GM18951 (cell line): ENCODE data around the gene KCNE1.
"Not testable (repeated sequence)": the region's sequence is repeated elsewhere in the genome, so short reads cannot be mapped to it uniquely, and the experiment has no call there.

ENCODE experiments used
- POLR2A ChIP-seq: IDR thresholded peaks from 4 replicates; pipeline ENCODE4 v1.6.1; 2011; ENCODE audit warnings: mild to moderate bottlenecking; ENCODE audit not compliant: insufficient read length, insufficient read depth; ENCODE audit errors: extremely low read depth
- in situ Hi-C: fragments of 300-500 bp; cut with MboI; formaldehyde crosslinking; loops from one replicate; pipeline ENCODE4 v1.12.0; 2022; ENCODE audit warnings: low sequenced_read_pairs, mixed read lengths, inconsistent platforms; ENCODE audit not compliant: unreplicated experiment

Gene KCNE1

GRCh38 chr21:34511787-34512455 lies at the start of gene KCNE1:
KCNE1 (minus strand) TSS chr21:34512210; CDS start chr21:34449634, 62,576 bp downstream.
- in situ Hi-C loops, result no loop called here

GRCh38 chr21:34561806-34562205 lies 49.8 kb upstream of the KCNE1 start:
- in situ Hi-C loops, result no loop called here

More at GRCh38 chr21:34511787-34512455, at the start of gene KCNE1:
- no peak for TF ChIP-seq POLR2A

GRCh38 chr21:34560609-34561008 lies 48.6 kb upstream of the KCNE1 start:
- no peak for TF ChIP-seq POLR2A
- in situ Hi-C loops, result no loop called here

More at GRCh38 chr21:34561806-34562205, 49.8 kb upstream of the KCNE1 start:
- no peak for TF ChIP-seq POLR2A

- in situ Hi-C loops, result no loop called here
These were observed 48.0 kb upstream of the KCNE1 start for GRCh38 chr21:34560021-34560420.

GRCh38 chr21:34559089-34559631 lies 47.1 kb upstream of the KCNE1 start:
- in situ Hi-C loops, result no loop called here
- no peak for TF ChIP-seq POLR2A

More at GRCh38 chr21:34560021-34560420, 48.0 kb upstream of the KCNE1 start:
- no peak for TF ChIP-seq POLR2A

- in situ Hi-C loops, result no loop called here
- no peak for TF ChIP-seq POLR2A
These were observed 46.2 kb upstream of the KCNE1 start for GRCh38 chr21:34558166-34558565.

- no peak for TF ChIP-seq POLR2A
- in situ Hi-C loops, result no loop called here
These were observed 45.3 kb upstream of the KCNE1 start for GRCh38 chr21:34557261-34557660.

- in situ Hi-C loops, result not testable (repeated sequence)
These were observed 42.7 kb upstream of the KCNE1 start for GRCh38 chr21:34554670-34555069.

GRCh38 chr21:34554227-34554626 lies 42.2 kb upstream of the KCNE1 start:
- no peak for TF ChIP-seq POLR2A
- in situ Hi-C loops, result no loop called here

GRCh38 chr21:34553151-34553952 lies 41.3 kb upstream of the KCNE1 start:
- in situ Hi-C loops, result no loop called here
- no peak for TF ChIP-seq POLR2A

GRCh38 chr21:34552360-34553098 lies 40.5 kb upstream of the KCNE1 start:
- in situ Hi-C loops, result no loop called here
- TF ChIP-seq POLR2A, result no peak

- in situ Hi-C loops, result no loop called here
- TF ChIP-seq POLR2A, result no peak
These were observed 38.3 kb upstream of the KCNE1 start for GRCh38 chr21:34550182-34550799.

- no peak for TF ChIP-seq POLR2A
- in situ Hi-C loops, result no loop called here
These were observed 36.9 kb upstream of the KCNE1 start for GRCh38 chr21:34548781-34549376.

GRCh38 chr21:34546542-34546941 lies 34.5 kb upstream of the KCNE1 start:
- in situ Hi-C loops, result no loop called here
- TF ChIP-seq POLR2A, result no peak
